GM18511 (cell line): ENCODE measurements around the gene TBC1D20.

Source experiments
- ATAC-seq: cut with Tn5 transposase; IDR thresholded peaks from one replicate; pipeline ENCODE4 v1.9.1; 2021; ENCODE audit warnings: mild to moderate bottlenecking, moderate library complexity; ENCODE audit not compliant: unreplicated experiment

Gene TBC1D20

DNA sequence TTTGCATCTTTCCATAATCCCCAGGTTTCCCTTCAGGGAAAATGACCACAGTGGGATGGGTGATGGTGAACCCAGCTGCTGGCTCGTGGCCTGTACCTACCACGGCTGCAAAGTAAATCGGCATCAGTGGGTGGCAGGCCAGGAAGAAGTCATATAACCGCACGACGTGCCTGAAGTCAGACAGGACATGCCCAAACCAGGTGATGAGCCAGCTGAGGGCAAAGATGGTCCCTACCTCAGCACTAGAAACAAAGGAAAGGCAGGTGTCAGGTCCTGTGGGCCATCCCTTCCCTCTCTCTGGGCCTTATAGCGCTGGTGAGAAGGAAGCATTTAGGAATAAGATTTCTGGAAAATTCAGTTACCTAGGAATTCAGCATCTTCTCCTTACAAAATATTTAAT lies 22.2 kb downstream of the TBC1D20 start:
- no peak for ATAC-seq

DNA sequence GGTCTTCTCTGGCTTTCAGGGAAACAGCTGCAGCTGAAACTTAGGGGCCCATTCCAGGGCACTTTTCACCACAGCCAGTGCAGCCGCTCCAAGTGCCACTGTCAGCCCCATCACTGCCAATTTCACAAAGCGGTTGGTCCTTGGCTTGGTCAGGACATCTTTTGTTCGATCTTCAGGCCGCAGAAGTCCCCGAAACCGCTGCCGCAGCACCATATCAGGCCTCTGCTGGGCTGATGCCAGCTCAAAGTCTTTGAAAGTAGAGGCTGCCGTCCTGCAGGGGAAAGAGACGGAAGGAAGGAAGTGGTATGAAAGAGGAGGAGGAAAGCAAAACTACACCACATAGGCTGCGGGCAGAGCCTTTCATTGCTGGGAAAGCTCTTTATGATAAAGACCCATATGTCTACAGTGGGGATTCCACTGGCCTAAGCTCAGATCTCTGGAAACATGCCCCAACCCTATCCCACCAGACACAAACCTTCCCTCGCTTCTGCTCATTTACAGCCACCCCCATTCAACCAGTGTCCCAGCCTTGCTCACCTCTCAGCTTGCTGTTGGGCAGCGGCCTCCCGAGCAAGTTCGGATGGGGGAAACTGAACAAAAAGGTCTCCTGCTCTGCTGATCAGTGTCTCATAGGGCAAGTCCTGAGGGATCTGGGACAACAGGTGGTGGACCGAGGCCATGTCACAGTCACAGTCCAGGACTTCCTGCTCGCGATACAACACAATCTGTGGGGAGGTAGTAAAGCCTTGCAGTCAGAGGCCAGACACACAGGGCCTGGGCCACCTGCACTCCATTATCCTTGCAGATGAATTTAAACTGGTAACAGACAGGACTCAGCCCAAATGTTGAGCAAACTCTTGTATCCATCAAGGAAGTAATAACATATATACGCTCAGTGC lies 23.5 kb downstream of the TBC1D20 start:
- no peak for ATAC-seq

DNA sequence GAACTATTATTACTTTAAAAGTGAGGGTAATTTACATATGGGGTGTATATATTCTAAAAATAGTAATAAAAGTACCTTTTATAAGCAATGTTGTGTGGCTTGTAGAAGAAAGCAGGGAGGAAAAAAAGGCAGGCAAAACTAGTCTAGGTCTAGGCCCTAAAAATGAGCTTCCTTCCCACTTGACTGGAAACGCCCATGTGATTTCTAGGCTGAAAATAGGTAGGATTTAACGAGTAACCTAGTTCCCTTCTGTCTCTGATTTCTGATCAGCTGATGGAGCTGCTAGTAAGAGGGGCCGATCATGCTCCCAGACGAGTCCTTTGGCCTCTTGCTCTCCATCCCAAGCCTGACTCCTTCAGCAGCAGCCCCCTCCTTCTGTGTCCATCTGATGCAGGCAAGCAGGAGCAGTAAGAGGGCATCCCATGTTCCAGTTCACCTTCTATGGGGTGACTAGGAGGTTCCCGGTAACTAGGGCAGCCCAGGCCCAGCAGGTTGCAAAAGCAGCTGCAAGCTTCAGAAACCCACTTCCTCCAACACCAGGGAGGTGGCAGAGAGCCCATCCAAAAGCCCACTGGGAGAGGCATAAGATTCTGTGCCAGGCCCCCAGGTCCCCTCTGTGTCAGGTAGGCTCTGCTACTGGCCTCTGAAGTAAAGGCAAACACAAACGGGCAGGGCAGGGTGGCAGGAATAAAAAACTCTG lies 24.4 kb downstream of the TBC1D20 start:
- no peak for ATAC-seq

DNA sequence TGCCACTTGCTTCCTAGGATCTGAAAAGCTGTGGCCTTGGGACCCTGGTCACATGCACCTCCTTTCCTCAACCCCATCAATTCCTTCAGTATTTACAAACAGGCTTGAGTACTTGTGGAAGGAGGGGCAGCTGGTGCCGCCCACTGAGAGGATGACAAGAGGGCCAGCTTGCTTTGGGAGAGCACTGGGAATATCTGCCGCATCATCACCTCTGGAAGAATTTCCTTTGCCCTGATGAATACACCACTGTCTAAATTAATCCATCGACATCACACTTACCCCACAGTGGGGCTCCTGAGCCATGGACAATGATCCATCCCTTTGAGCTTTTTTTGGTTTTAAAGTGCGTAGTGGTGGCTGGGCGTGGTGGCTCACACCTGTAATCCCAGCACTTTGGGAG lies 25.9 kb downstream of the TBC1D20 start:
- no peak for ATAC-seq

DNA sequence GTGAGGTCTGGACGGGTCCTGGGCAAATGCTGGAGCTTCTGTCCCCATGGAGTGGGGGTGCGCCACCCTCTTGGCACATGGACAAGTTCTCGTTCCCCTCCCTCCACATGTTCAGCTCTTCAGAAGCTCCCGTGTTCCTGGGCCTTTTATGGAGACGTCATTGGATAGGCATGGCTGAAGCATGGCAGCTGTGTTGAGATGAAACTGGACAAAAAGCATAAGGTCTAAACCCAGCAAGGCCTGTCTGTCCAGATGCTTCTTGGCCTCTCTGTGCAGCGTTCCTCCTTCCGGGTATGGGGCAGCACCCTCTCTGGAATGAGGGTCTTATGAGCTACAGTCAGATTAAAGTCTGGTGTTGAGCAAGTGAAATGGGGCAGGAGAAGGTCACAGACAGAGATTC lies 26.8 kb downstream of the TBC1D20 start:
- no peak for ATAC-seq

DNA sequence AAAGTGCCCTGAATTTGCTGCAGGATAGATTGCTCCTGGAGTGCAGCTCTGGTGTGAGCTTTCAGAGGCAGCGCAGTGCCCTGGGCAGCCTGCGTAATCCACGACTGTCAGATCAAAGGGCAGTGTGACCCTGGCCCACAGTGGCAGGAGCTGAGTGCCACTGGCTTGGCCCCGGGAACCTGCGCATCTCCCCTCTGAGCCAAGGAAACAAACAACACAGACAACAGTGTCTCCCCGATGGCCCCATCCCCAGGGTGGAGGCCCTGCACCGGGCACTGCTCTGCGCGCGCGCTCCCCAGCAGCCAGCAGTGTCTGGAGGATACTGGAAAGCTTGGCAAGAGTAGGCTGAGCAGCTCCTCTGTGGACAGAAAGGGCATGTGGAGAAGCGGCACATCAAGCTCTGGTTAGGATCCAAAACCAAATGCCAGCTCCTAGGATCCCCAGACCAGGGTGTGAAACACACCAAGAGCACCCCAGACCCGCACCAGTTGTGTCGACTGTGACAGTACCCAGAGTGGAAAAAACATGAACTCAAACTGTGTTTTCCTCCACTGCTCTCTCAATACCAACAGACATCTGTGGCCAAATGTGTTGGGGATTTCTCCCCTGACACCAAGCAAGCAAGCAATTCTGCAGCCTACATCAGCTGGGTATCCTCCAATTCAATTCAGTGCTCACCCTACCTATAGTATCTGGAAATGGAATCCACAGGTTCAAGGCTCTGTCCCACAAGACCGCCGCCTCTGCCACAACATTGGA lies 27.5 kb downstream of the TBC1D20 start:
- no peak for ATAC-seq

DNA sequence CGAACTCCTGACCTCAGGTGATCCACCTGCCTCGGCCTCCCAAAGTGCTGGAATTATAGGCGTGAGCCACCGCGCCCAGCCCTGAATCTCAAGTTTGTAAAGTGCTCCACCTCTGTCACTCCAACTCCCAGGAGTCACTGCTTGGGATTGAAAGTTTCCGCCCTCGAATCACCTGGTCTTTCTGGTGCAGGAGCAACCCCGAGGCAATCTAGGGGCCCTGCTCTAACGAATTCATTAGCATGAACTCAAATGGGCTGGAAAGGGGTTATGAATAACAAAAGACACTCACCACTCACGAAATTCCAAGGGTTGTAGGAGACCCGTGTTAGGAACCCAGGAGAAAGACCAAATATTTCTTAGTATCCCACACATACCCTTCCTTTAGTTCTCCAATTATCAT lies 28.1 kb downstream of the TBC1D20 start:
- ATAC-seq, result no peak

DNA sequence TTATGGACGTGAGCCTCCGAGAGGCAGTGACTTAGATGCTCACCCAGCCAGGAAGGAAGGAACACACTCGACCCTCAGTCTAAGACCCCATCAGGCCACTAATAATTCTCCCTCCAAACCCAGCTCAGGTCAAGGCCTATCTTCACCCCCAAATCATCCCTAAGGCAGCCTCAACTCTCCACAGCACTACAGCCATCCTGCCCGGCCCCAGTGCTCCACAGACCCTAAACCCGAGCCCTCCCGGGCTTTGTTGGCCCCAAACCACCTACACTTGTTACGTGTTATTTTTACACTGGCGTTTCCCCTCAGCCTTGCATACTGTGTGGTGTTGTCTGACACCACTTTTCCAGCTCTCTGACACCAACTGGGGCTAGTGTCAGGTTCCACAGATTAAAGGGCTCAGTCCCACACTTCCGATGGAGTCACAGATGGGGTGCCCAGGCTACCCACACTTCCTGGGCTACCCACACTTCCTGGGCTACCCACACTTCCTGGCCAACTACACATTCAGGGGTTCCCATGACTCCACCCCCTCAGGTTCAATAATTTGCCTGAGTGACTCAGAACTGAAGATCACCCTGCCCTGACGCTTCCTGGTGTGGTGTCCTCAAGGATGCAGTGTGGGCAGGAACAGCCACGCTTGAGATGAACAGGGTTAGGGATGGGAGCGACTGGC lies 28.9 kb downstream of the TBC1D20 start:
- ATAC-seq, result peak; percentile 90

DNA sequence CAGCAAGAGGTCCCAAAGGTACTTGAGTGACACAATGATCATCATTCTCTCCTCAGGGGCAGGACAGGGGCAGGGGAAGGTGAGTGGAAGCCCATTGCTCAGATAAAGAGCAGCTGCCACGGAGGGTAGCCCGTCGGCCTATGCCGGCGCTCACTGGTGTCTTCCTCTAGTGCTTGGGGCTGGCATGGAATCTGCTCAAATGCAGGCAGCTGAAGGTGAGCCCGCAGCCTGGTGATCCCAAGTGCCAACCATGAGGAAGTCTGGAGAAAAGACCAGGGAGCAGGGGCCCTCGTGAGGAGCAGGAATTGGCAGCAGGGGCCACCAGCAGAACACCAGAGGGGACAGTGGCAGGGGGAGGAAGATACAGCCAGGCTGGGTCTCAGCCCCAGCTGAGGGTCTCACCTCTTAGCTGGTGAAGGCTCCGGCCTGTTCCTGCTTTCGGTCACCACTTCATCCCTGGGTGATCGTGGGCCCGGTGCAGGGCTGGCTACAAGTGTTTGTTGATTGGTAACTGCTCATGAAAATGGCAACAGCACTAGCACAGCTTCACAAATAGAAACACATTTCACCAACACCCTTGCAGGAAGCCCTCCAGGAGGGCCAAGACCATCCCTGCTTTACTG lies 29.5 kb downstream of the TBC1D20 start:
- ATAC-seq, result no peak

DNA sequence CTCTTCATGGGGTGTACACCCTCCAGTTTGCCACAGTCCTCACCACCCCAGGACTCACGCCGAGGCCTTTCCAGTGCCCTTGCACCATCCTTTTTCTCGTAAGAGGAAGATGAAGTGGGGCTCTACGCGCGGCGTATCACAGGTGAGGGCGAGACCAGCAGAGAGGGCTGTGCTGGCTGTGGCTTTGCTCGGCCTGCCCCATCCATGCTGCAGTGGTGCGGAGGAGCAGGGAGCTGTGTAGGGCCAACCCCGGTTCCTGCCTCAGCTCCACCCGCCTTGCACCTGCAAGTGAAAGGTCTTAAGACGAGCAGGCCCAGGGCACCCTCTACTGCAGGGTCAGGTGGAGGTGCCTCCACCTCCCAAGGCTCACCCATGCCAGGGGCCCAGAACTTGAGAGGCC lies 30.1 kb downstream of the TBC1D20 start:
- ATAC-seq, result no peak

DNA sequence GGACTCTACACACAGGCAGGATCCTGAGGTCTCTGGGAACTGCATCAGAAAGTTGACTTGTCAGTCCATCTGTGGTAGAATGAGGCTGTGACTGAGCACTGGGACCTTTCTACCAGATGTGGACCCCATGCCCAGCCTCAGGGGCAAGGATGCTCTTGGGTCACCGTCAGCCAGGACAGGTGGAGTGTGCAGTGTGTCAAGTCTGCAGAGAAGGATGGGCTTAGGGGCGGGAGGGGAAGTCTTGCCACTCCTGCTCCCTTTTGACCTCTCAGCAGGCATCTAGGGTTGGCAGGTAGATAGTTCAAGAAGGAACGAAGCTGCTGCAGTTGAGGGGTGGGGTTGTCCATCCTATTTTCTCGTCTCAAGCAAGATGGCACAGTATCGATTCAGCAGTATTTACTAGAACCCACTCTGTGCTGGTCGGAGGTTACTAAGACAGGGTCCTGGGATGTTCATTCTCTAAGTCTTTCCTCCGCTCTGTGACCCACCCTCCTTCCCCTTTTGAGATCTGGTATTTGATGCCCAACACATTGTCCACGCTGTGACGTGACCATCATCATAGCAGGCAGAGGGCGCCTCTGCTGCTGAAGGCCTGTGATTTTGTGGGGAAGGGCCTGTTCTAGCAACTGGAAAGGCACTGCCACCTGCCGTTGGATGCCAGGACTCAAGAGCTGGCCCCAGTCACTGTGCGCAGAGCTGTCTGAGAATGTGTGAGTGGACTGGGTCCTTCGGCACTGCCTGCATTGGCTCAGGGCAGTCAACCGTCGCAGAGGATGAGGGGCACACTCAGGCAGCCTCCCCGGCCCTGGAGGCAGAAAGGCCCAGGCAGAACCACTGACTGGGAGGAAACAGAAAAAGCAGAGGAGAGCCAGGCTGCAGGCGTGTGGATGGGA lies 31.1 kb downstream of the TBC1D20 start:
- no peak for ATAC-seq

DNA sequence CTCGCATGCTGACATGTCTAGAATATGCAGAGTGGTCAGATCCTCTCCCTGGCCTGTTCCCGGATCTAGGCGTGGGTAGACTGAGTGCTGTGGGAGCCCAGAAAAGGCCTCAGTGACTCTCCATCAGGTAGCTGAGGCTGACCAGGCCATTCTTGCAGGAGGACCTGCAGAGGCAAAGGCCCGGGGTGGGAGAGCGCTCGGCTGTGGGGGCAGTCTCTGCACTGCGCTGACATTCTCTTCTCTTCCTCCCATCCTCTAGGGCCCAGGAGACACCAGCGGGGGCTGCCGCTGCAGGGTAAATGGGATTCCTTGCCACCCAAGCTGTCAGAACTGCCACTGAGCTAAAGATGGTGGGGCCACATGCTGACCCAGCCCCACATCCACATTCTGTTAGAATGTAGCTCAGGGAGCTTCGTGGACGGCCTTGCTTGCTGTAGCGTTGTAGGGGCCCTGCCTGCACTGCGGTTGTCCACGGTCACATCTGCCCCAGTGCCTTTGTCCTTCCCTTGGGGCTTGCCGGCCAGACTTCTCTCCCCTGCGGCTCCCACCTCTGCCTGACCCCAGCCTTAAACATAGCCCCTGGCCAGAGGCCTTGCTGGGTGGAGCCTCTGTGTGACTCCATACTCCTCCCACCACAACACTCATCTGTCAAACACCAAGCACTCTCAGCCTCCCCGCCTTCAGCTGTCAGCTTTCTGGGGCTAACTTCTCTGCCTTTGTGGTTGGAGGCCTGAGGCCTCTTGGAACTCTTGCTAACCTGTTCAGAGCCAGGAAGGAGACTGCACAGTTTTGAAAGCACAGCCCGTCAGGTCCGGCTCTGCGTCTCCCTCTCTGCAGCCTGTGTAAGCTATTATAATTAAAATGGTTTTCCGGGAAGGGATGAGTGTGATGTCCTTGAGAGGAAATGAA lies 32.0 kb downstream of the TBC1D20 start:
- no peak for ATAC-seq

DNA sequence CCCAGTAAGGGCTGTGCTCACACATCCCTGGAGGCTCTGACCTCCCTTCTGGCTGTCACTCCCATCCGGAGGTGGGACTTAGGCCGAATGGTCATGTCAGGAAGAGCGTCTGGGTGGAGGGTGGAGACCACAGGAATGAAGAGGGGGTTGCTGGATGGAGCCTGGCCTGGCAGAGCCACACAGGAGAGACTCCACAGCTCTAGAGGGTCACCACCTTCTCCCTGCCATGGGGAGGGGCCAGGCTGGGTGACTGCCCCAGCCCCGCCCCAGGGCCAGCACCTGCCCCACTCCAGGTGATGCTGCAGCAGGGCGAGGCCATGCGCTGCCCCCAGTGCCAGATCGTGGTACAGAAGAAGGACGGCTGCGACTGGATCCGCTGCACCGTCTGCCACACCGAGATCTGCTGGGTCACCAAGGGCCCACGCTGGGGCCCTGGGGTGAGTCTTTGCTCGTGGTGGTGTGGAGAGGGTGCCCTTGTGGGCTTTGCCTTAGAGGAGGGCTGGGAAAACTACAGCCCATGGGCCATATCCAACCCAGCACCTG lies 33.6 kb downstream of the TBC1D20 start:
- ATAC-seq, result no peak

DNA sequence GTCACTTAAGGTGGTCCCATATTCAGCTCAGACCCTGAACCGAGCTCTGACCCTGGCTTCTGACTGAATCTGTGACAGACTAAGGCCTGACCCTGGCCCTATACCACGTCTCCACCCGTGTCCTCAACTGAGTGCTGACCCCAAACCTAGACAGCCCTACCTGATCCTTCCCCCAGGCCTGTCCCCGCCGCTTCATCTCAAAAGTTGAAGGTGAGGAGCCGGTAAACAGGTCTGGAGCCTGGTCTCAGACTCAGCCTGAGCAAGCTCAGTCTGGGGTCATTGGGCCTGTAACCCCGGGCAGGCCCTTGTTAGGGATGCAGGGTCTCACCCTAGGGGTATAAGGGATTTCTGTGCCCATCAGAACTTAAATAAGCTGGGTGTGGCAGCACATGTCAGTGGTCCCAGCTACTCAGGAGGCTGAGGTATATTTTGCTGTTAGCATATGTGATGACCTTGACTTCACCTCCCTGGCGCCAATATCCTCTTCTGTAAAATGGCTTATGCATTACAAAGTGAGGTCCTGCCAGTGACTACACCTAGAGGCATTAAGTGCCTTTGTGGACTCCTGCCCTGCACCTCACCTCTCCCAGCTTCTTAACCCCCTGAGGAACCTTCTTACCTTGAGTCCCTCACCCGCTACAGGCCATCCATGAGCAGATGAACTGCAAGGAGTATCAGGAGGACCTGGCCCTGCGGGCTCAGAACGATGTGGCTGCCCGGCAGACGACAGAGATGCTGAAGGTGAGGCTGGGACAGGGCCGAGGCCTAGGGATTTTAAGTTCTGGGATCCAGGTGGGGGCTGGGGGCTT lies 34.3 kb downstream of the TBC1D20 start:
- ATAC-seq, result no peak

DNA sequence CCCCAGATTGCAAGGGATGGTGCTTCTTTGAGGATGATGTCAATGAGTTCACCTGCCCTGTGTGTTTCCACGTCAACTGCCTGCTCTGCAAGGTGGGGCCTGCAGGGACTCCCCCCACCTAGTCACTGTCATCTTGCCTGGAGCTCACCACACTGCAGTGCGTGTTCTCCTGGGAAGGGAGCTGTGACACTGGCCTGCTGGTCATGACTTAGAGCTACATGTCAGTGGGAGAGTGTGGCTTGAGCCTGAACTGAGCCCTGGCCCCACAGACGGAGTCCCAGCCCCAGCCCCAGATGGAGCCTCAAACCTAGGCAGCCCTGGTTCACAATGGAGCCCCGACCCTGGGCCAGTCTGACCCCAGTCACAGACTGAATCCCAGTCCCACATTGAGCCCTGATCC lies 34.9 kb downstream of the TBC1D20 start:
- no peak for ATAC-seq

DNA sequence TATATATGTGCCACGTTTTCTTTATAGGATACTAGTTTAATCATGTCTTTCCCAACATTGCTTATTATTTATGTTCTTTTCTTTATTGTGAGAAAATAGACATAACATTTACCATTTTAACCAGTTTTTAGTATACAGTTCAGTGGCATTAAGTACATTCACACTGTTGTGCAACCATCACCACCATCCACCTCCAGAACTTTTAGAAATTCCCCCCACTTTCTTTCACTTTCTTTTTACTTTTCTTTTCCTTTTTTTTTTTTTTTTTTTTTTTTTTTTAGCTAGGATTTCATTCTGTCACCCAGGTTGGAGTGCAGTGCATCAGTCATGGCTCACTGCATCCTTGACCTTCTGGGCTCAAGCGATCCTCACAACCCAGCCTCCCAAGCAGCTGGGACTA lies 35.8 kb downstream of the TBC1D20 start:
- no peak for ATAC-seq

DNA sequence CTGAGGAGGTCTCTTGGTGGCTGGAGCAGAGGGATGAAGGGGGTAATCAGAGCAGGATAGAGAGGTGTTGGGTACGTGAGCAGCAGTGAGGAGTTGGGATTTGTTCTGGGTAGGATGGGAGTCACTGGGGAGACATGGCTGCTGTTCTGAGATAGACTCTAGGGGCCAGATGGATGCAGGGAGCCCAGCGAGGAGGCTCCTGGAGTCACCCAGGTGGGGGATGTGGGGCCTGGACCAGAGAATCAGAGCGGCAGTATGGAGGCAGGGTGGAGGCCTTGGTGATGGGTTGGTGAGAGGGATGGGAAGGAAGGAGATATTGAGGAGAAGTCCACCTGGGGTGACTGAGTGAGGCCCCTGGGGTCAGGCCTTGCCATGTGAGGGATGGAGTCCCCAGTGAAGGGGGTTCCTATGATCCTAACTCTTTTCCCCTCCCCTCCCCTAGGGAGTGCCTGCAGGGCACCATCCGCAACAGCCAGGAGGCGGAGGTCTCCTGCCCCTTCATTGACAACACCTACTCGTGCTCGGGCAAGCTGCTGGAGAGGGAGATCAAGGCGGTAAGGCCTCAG lies 40.6 kb downstream of the TBC1D20 start:
- ATAC-seq, result no peak
